ENCODE measurements around the gene KCNK6.

The KCNK6 gene

GRCh38 chr19:38285567-38285966, 34.1 kb upstream of the KCNK6 start:
- no peak for TF ChIP-seq CTCF (IDR thresholded peaks at IDR 0.05; ENCODE audit: insufficient read depth, missing control alignments)
- no peak for FAIRE-seq
- no peak for DNase-seq (ENCODE audit: insufficient read length, low spot score)

- TF ChIP-seq CTCF (IDR thresholded peaks at IDR 0.05; ENCODE audit: insufficient read depth, missing control alignments), result no peak
Measured at GRCh38 chr19:38287604-38288003, 32.0 kb upstream of the KCNK6 start.

GRCh38 chr19:38288123-38288855, 31.4 kb upstream of the KCNK6 start:
- DNase-seq (ENCODE audit: insufficient read length, low spot score) (no peak), FAIRE-seq (no peak)
- TF ChIP-seq CTCF (IDR thresholded peaks at IDR 0.05; ENCODE audit: insufficient read depth, missing control alignments), result no peak

More at GRCh38 chr19:38287604-38288003, 32.0 kb upstream of the KCNK6 start:
- FAIRE-seq (no peak), DNase-seq (ENCODE audit: insufficient read length, low spot score) (no peak)

GRCh38 chr19:38289955-38290354, 29.7 kb upstream of the KCNK6 start:
- DNase-seq (ENCODE audit: insufficient read length, low spot score) (no peak), FAIRE-seq (no peak)
- no peak for TF ChIP-seq CTCF (IDR thresholded peaks at IDR 0.05; ENCODE audit: insufficient read depth, missing control alignments)

DNA sequence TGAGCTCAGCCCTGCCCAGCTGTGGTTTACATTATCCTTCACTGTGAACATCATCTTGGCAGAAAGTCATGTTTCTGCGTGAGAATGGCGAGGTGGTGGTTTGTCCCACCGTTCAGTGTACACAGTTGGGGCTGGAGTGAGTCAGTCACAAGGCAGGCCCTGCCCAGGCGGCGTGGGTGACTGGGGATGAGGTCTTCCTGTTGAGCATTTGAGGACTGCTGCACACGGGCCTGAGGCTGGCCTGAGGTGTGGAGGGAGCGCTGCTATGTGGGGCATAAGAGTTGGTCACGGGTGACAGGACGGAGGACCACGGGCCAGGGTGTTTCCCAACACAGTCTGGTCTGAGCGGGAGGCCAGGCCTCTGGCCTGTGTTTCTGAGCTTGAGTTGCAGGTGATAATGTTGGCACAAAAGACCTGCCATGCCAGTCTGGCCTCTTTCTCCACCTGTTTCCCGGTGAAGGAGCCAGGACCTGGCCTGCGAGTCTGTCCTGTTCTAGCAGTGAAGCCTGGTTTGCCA, 29.0 kb upstream of the KCNK6 start:
- no peak for TF ChIP-seq CTCF (IDR thresholded peaks at IDR 0.05; ENCODE audit: insufficient read depth, missing control alignments)
- DNase-seq (ENCODE audit: insufficient read length, low spot score), result no peak
- FAIRE-seq, result no peak

- no peak for TF ChIP-seq CTCF (IDR thresholded peaks at IDR 0.05; ENCODE audit: insufficient read depth, missing control alignments)
- no peak for DNase-seq (ENCODE audit: insufficient read length, low spot score)
- FAIRE-seq, result no peak
Measured at GRCh38 chr19:38291855-38292254, 27.8 kb upstream of the KCNK6 start.

- FAIRE-seq (no peak), DNase-seq (ENCODE audit: insufficient read length, low spot score) (no peak)
- no peak for TF ChIP-seq CTCF (IDR thresholded peaks at IDR 0.05; ENCODE audit: insufficient read depth, missing control alignments)
Measured at GRCh38 chr19:38293281-38293680, 26.4 kb upstream of the KCNK6 start.
